IMR-90 (cell line): Measurements from ENCODE around the gene CHPT1. TPM values are rescaled to one million over a fixed set of nuclear protein-coding genes. Genes with fewer than 3 reads are reported as not detected.

ENCODE experiments used
- ATAC-seq: fragments of 200-7000 bp; cut with Tn5 transposase; 2 replicates; pipeline ENCODE4 v1.9.1; 2020; ENCODE audit warnings: low read depth, mild to moderate bottlenecking, moderate library complexity
- BruUV-seq: library from RNA; stranded (reverse); fragments of 400-500 nt; replicated peaks from 2 replicates; lab custom pipeline; 2021; lab: Mats Ljungman, UMichigan
- CTCF ChIA-PET: fragments of 300-600 bp; formaldehyde crosslinking; extraction: SDS; loops from one replicate; lab custom pipeline; 2021; ENCODE audit warnings: antibody characterized with exemption; lab: Yijun Ruan, JAX
- POLR2A ChIA-PET: fragments of 300-600 bp; sonication (Branson Sonifier 250); formaldehyde crosslinking; loops from one replicate; lab custom pipeline; 2022; ENCODE audit warnings: antibody characterized with exemption; ENCODE audit not compliant: unreplicated experiment; lab: Charles Lee
- DNase-seq: peaks from one replicate; pipeline ENCODE4 v3.0.0; 2013
- H2AFZ ChIP-seq: replicated peaks from 2 replicates; pipeline ENCODE3; 2013; ENCODE audit warnings: low read length, mild to moderate bottlenecking; ENCODE audit not compliant: poor library complexity
- H2AK5ac ChIP-seq: 2 replicates; pipeline ENCODE4 v1.6.1; 2013; ENCODE audit warnings: low read depth, low read length, inconsistent platforms
- H2AK9ac ChIP-seq: replicated peaks from 2 replicates; pipeline ENCODE3; 2013; ENCODE audit warnings: mild to moderate bottlenecking, low read depth, low read length, moderate library complexity; ENCODE audit not compliant: poor library complexity
- H2BK120ac ChIP-seq: 2 replicates; pipeline ENCODE4 v1.6.1; 2013; ENCODE audit warnings: low read depth, low read length, inconsistent platforms
- H2BK15ac ChIP-seq: 3 replicates; pipeline ENCODE4 v1.6.1; 2013; ENCODE audit warnings: low read depth, low read length, inconsistent platforms
- H2BK20ac ChIP-seq: 2 replicates; pipeline ENCODE4 v1.6.1; 2013; ENCODE audit warnings: low read depth, mild to moderate bottlenecking, inconsistent platforms, low read length, moderate library complexity
- H2BK5ac ChIP-seq: 2 replicates; pipeline ENCODE4 v1.6.1; 2013; ENCODE audit warnings: mild to moderate bottlenecking, low read depth, low read length, inconsistent platforms; ENCODE audit not compliant: poor library complexity, severe bottlenecking
- H3K14ac ChIP-seq: replicated peaks from 2 replicates; pipeline ENCODE4 v1.6.1; 2013; ENCODE audit warnings: low read depth, low read length, inconsistent platforms
- H3K18ac ChIP-seq: 2 replicates; pipeline ENCODE4 v1.6.1; 2013; ENCODE audit warnings: low read depth, low read length, control low read depth
- H3K23ac ChIP-seq: 2 replicates; pipeline ENCODE4 v1.6.1; 2013; ENCODE audit warnings: low read depth, low read length, inconsistent platforms
- H3K27ac ChIP-seq: 2 replicates; pipeline ENCODE4 v1.5.1; 2013; ENCODE audit warnings: mild to moderate bottlenecking, control low read depth, low read length; ENCODE audit not compliant: insufficient read depth
- H3K27me3 ChIP-seq: 2 replicates; pipeline ENCODE4 v1.6.1; 2013; ENCODE audit warnings: low read length; ENCODE audit not compliant: control insufficient read depth, insufficient read depth
- H3K36me3 ChIP-seq: 2 replicates; pipeline ENCODE4 v1.6.1; 2013; ENCODE audit warnings: low read length, mixed read lengths; ENCODE audit not compliant: control insufficient read depth, insufficient read depth
- H3K4ac ChIP-seq: 2 replicates; pipeline ENCODE4 v1.6.1; 2013; ENCODE audit warnings: low read depth, low read length, inconsistent platforms
- H3K4me1 ChIP-seq: 2 replicates; pipeline ENCODE4 v1.6.1; 2013; ENCODE audit warnings: low read length, mixed read lengths; ENCODE audit not compliant: control insufficient read depth, insufficient read depth
- H3K4me2 ChIP-seq: 2 replicates; pipeline ENCODE4 v1.6.1; 2013; ENCODE audit warnings: low read depth, mild to moderate bottlenecking, control low read depth, low read length, moderate library complexity
- H3K4me3 ChIP-seq: 2 replicates; pipeline ENCODE4 v1.5.1; 2013; ENCODE audit warnings: low read depth, mild to moderate bottlenecking, control low read depth, low read length, moderate library complexity; ENCODE audit not compliant: insufficient read depth
- H3K56ac ChIP-seq: 2 replicates; pipeline ENCODE4 v1.6.1; 2013; ENCODE audit warnings: low read length, inconsistent platforms; ENCODE audit not compliant: insufficient read depth; ENCODE audit errors: extremely low read depth
- H3K79me1 ChIP-seq, 2 experiments: 2 replicates each; pipeline ENCODE4 v1.6.1; 2013; ENCODE audit warnings: low read length in 2 of 2, inconsistent platforms in 1 of 2, low read depth in 1 of 2
- H3K9ac ChIP-seq: 2 replicates; pipeline ENCODE4 v1.6.1; 2013; ENCODE audit warnings: low read depth, low read length, control low read depth
- H3K9me1 ChIP-seq: 2 replicates; pipeline ENCODE4 v1.6.1; 2013; ENCODE audit warnings: low read length, inconsistent platforms; ENCODE audit not compliant: insufficient read depth
- H3K9me3 ChIP-seq: 2 replicates; pipeline ENCODE4 v1.6.1; 2013; ENCODE audit warnings: low read length; ENCODE audit not compliant: control insufficient read depth, insufficient read depth
- H4K20me1 ChIP-seq: 2 replicates; pipeline ENCODE4 v1.6.1; 2013; ENCODE audit warnings: low read length, inconsistent platforms; ENCODE audit not compliant: insufficient read depth
- H4K5ac ChIP-seq: 2 replicates; pipeline ENCODE4 v1.6.1; 2013; ENCODE audit warnings: mild to moderate bottlenecking, low read depth, low read length, control low read depth
- H4K8ac ChIP-seq, 2 experiments: 2 replicates each; pipeline ENCODE4 v1.6.1; 2013; ENCODE audit warnings: low read depth in 2 of 2, low read length in 2 of 2, control low read depth in 1 of 2, inconsistent platforms in 1 of 2
- H4K91ac ChIP-seq: 2 replicates; pipeline ENCODE4 v1.6.1; 2013; ENCODE audit warnings: low read depth, low read length, inconsistent platforms; ENCODE audit not compliant: insufficient read depth
- CEBPB ChIP-seq: IDR thresholded peaks from 2 replicates; pipeline ENCODE4 v1.6.1; 2012; ENCODE audit warnings: low read depth, low read length, improper control_type of control experiment
- MAFK ChIP-seq: IDR thresholded peaks from 2 replicates; pipeline ENCODE4 v1.6.1; 2012; ENCODE audit warnings: low read depth, low read length, improper control_type of control experiment
- NFE2L2 ChIP-seq: fragments of 150-350 bp; IDR thresholded peaks from 2 replicates; pipeline ENCODE4 v1.6.1; 2016; ENCODE audit warnings: low read depth, mild to moderate bottlenecking, low read length
- RCOR1 ChIP-seq: IDR thresholded peaks from 2 replicates; pipeline ENCODE4 v1.6.1; 2012; ENCODE audit warnings: mild to moderate bottlenecking, low read length, improper control_type of control experiment; ENCODE audit not compliant: insufficient replicate concordance
- RFX5 ChIP-seq: IDR thresholded peaks from 2 replicates; pipeline ENCODE4 v1.8.0; 2012; ENCODE audit warnings: low read depth, mild to moderate bottlenecking, low read length, moderate library complexity
- USF2 ChIP-seq: fragments of 150-350 bp; IDR thresholded peaks from 2 replicates; pipeline ENCODE4 v1.6.1; 2017; ENCODE audit warnings: mild to moderate bottlenecking, antibody characterized with exemption, low read length, low read depth
- WGBS, 2 experiments: methylation state at CpG; one replicate each; pipeline versions ENCODE4 v1.1.5 to v1.1.7; 2013; ENCODE audit warnings: missing lambda C conversion rate in 2 of 2; ENCODE audit not compliant: insufficient read length in 1 of 2; ENCODE audit errors: extremely low coverage in 2 of 2; 5-methylcytosine and 5-hydroxymethylcytosine counted together
- dilution Hi-C: fragments of 300-500 bp; cut with HindIII; formaldehyde crosslinking; loops from one replicate; pipeline ENCODE4 v1.14.3; 2018; ENCODE audit warnings: low sequenced_read_pairs; ENCODE audit not compliant: unreplicated experiment
- in situ Hi-C: fragments of 300-500 bp; cut with MboI; formaldehyde crosslinking; loops from 3 replicates; pipeline ENCODE4 v1.14.3; 2019; ENCODE audit warnings: low sequenced_read_pairs, inconsistent platforms, mixed read lengths
- intact Hi-C: fragments of 100-400 bp; cut with micrococcal nuclease; formaldehyde crosslinking; loops from 2 replicates; pipeline ENCODE4 v1.10.0; 2022
- polyA plus RNA-seq, 3 experiments: library from polyadenylated mRNA; depleted of rRNA; stranded (reverse); fragments of >200 nt; gene quantifications; 2 replicates each; pipeline ENCODE4 v1.2.3, GENCODE V29; 2012; ENCODE audit warnings: low replicate concordance in 1 of 3
- total RNA-seq: library from RNA; depleted of rRNA; stranded (reverse); fragments of >200 nt; gene quantifications from 2 replicates; pipeline ENCODE4 v1.2.3, GENCODE V29; 2012

CHPT1 gene
- total and polyA plus RNA-seq, 2 of the 4 experiments (the other 2 are of a cell fraction), result 8.1 to 11.7 TPM

- Histone ChIP-seq H3K4me3 (no peak overlapping the region), H3K4ac (no peak overlapping the region), H4K8ac (no peak overlapping the region), H2BK15ac (no peak overlapping the region), H2BK5ac (no peak overlapping the region), H4K20me1 (no peaks in the 10 kb centered on the region), H3K23ac (no peak overlapping the region), H4K91ac (no peak overlapping the region), H2AK9ac (no peak overlapping the region), H3K4me2 (no peak overlapping the region), H3K9me3 (peaks cover 2% of the 10 kb centered on the region), H2AK5ac (no peak overlapping the region), H3K4me1 (peaks cover 7% of the 10 kb centered on the region), H2AFZ (no peak overlapping the region), H3K18ac (no peak overlapping the region), H3K9ac (no peak overlapping the region), H3K79me1 (peaks cover 3 to 5% of the 10 kb centered on the region in 2 experiments; a peak in 2 of 4 replicates), H3K27ac (no peak overlapping the region), H3K9me1 (no peaks in the 10 kb centered on the region), H4K5ac (no peak overlapping the region), H3K56ac (no peak overlapping the region), H3K27me3 (no peaks in the 10 kb centered on the region), H2BK20ac (no peak overlapping the region), H3K36me3 (no peaks in the 10 kb centered on the region), H2BK120ac (no peak overlapping the region), H3K14ac (no peak overlapping the region)
- TF ChIP-seq NFE2L2 (no peak), RCOR1 (no peak), MAFK (no peak), RFX5 (no peak), CEBPB (peak; percentile 72), USF2 (no peak)
- in situ Hi-C loops, result no loop called here
- peak; percentile 59 for DNase-seq
- no CpG with 5 or more reads among the region's 1 CpG for WGBS, 2 experiments
- ATAC-seq, result no peak
- dilution Hi-C loops, result no loop called here
- intact Hi-C loops, result loop anchor here (2.0 kb wide), 1 partner anchor 281 kb away; no protein-coding TSS in a partner anchor
- ChIA-PET CTCF (no interaction called here), POLR2A (no interaction called here)
- BruUV-seq, result no TSS peak
Observed at GRCh38 chr12:101695706-101696105, 1.7 kb upstream of the CHPT1 start.
